OCI-LY7 (cell line): ENCODE results near the gene ZMIZ1. TPM values are rescaled to one million over a fixed set of nuclear protein-coding genes. Genes with fewer than 3 reads are reported as not detected.

ENCODE experiments used
- BruUV-seq: library from RNA; stranded (reverse); fragments of 400-500 nt; replicated peaks from 2 replicates; lab custom pipeline; 2021; lab: Mats Ljungman, UMichigan
- CTCF ChIA-PET: fragments of 300-600 bp; sonication (Branson Sonifier 250); formaldehyde crosslinking; loops from one replicate; lab custom pipeline; 2022; ENCODE audit warnings: antibody characterized with exemption; ENCODE audit not compliant: unreplicated experiment; lab: Charles Lee
- POLR2A ChIA-PET: fragments of 300-600 bp; sonication (Branson Sonifier 250); formaldehyde crosslinking; loops from one replicate; lab custom pipeline; 2022; ENCODE audit warnings: antibody characterized with exemption; lab: Charles Lee
- DNase-seq: peaks from one replicate; pipeline ENCODE4 v3.0.0-alpha.2; 2015; ENCODE audit warnings: low spot score
- H2AFZ ChIP-seq: fragments of 200-600 bp; sonication (generic), shearing (Covaris generic); 2 replicates; pipeline ENCODE4 v1.6.1; 2014; ENCODE audit warnings: mild to moderate bottlenecking, antibody characterized with exemption, low read length, moderate library complexity
- H3K27ac ChIP-seq: fragments of 200-600 bp; sonication (generic); 2 replicates; pipeline ENCODE4 v1.5.1; 2014; ENCODE audit warnings: mixed run types, low read depth, mild to moderate bottlenecking, moderate library complexity, low read length, inconsistent platforms; ENCODE audit not compliant: poor library complexity, severe bottlenecking
- H3K36me3 ChIP-seq: fragments of 200-600 bp; sonication (generic); 2 replicates; pipeline ENCODE4 v1.6.1; 2014; ENCODE audit warnings: mild to moderate bottlenecking, antibody characterized with exemption, low read length, moderate library complexity, mixed read lengths; ENCODE audit not compliant: insufficient read depth
- H3K4me1 ChIP-seq: fragments of 200-600 bp; sonication (generic); 2 replicates; pipeline ENCODE4 v1.5.1; 2014; ENCODE audit warnings: mild to moderate bottlenecking, low read length; ENCODE audit not compliant: insufficient read depth, poor library complexity, severe bottlenecking
- H3K4me2 ChIP-seq: fragments of 200-600 bp; sonication (generic); 2 replicates; pipeline ENCODE4 v1.6.1; 2014; ENCODE audit warnings: mild to moderate bottlenecking, low read length
- H3K4me3 ChIP-seq: fragments of 200-600 bp; sonication (generic); 2 replicates; pipeline ENCODE4 v1.5.1; 2014; ENCODE audit warnings: mild to moderate bottlenecking, low read depth, low read length; ENCODE audit not compliant: poor library complexity, severe bottlenecking
- H3K79me2 ChIP-seq: fragments of 200-600 bp; sonication (generic); 2 replicates; pipeline ENCODE4 v1.6.1; 2016; ENCODE audit warnings: low read depth, mild to moderate bottlenecking, low read length, moderate library complexity, mixed read lengths; ENCODE audit not compliant: insufficient read depth
- H3K9me2 ChIP-seq: fragments of 200-600 bp; sonication (generic); 2 replicates; pipeline ENCODE4 v1.6.1; 2016; ENCODE audit warnings: mild to moderate bottlenecking, low read length, mixed read lengths; ENCODE audit not compliant: insufficient read depth
- H3K9me3 ChIP-seq: fragments of 200-600 bp; sonication (generic); 2 replicates; pipeline ENCODE4 v1.6.1; 2014; ENCODE audit warnings: mild to moderate bottlenecking, mixed run types, low read length, mixed read lengths
- H4K20me1 ChIP-seq: fragments of 200-600 bp; sonication (generic); 2 replicates; pipeline ENCODE4 v1.6.1; 2014; ENCODE audit warnings: mild to moderate bottlenecking, antibody characterized with exemption, low read length, moderate library complexity, mixed read lengths; ENCODE audit not compliant: insufficient read depth
- EZH2phosphoT487 ChIP-seq: fragments of 200-600 bp; sonication (generic); IDR thresholded peaks from 2 replicates; pipeline ENCODE4 v1.6.1; 2018; ENCODE audit warnings: low read depth, borderline replicate concordance, mild to moderate bottlenecking, mixed run types, antibody characterized with exemption, low read length, moderate library complexity, mixed read lengths
- intact Hi-C: fragments of 100-400 bp; cut with micrococcal nuclease; formaldehyde crosslinking; loops from one replicate; pipeline ENCODE4 v1.10.0; 2022; ENCODE audit not compliant: unreplicated experiment
- total RNA-seq, 2 experiments: library from RNA; depleted of rRNA in 1 of 2; stranded (reverse); fragments of >200 nt in 1 of 2; shearing (Covaris generic) in 1 of 2; gene quantifications; 2 replicates each; pipeline ENCODE4 v1.2.3, GENCODE V29; 2014 to 2022
- TF ChIP-seq, protein P1 (sequence below): fragments of 200-600 bp; sonication (generic); conservative IDR thresholded peaks from 2 replicates; pipeline ENCODE4 v1.5.1; 2014; ENCODE audit warnings: mild to moderate bottlenecking, antibody characterized with exemption, low read length, moderate library complexity, mixed read lengths

The ZMIZ1 gene
- total RNA-seq, 2 experiments from 2014 or later: 20.4 to 66.9 TPM

DNA sequence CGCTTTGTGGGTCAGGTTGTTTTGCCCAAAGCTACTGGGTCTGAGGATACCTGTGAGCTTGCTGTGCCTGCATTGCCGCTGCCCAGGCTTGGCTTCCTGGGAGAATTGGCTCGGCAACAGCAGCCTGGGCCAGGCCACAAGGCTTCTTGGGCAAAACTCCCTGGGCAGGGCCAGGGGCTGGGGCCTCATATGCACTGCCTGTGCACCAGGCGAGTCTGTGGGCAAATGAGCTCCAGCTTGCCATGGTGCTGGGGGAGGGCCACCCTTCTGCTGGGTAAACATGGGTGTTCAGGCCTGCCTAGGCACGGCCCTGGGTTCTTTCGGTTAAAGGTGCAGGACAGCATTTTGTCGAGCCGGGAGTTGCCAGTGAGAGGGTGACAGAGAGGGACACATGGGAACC lies 19.4 kb downstream of the ZMIZ1 start:
- intact Hi-C loops: no loop called here
- Histone ChIP-seq H3K4me3 (no peak overlapping the region), H2AFZ (no peak overlapping the region), H4K20me1 (no peaks in the 10 kb centered on the region), H3K79me2 (peaks cover 4% of the 10 kb centered on the region; the same call in 1 of the 2 replicates), H3K4me1 (peaks cover 98% of the 10 kb centered on the region), H3K9me3 (no peaks in the 10 kb centered on the region), H3K27ac (no peak overlapping the region), H3K9me2 (no peaks in the 10 kb centered on the region), H3K4me2 (no peak overlapping the region; the same call in 1 of the 2 replicates), H3K36me3 (no peaks in the 10 kb centered on the region)
- DNase-seq: no peak
- BruUV-seq: no TSS peak
- CTCF ChIA-PET: interaction anchor here (0.5 kb wide), 1 partner anchor 16 kb away, joined by 5 read pairs; no protein-coding TSS in a partner anchor
- POLR2A ChIA-PET: interaction anchor here (0.7 to 1.7 kb wide), 2 partner anchors 10 to 15 kb away, joined by 3 to 7 read pairs; no protein-coding TSS in a partner anchor
- no peak for TF ChIP-seq EZH2phosphoT487
- TF ChIP-seq, protein P1, sequence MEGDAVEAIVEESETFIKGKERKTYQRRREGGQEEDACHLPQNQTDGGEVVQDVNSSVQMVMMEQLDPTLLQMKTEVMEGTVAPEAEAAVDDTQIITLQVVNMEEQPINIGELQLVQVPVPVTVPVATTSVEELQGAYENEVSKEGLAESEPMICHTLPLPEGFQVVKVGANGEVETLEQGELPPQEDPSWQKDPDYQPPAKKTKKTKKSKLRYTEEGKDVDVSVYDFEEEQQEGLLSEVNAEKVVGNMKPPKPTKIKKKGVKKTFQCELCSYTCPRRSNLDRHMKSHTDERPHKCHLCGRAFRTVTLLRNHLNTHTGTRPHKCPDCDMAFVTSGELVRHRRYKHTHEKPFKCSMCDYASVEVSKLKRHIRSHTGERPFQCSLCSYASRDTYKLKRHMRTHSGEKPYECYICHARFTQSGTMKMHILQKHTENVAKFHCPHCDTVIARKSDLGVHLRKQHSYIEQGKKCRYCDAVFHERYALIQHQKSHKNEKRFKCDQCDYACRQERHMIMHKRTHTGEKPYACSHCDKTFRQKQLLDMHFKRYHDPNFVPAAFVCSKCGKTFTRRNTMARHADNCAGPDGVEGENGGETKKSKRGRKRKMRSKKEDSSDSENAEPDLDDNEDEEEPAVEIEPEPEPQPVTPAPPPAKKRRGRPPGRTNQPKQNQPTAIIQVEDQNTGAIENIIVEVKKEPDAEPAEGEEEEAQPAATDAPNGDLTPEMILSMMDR: no peak

DNA sequence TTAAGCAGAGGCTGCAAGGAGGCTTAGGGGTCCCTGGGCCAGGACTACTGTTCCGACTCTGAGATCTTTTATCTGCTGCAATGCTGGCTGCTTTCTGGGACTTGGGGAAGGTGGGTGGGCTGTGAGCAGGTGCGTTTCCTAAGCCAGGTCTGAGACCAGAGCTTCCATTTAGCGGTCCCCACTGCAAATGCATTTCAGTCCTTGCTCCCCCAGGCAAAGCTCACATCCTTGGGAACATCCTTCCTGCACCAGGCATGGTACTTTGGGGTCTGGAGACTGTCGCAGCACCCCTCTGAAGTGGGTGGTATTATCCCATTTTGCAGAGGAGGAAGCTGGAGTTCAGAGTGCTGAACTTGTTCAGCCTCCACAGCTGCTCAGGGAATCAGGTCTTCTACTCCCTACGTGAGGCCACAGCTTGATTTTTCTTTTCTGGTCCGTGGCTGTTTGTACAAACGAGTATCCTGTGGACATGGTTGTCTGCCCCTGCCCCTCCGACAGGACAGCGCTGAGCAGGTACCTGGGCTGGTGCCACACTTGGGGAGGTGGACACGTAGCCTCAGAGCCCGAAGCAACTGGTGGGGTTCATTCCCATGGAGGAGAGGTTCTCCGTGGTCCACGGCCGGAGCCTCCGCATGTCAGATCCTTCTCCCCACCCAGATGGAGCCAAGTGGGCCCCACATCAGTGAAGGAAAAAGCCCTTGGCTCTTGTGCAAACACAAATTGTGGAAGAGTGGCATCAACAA lies 20.0 kb downstream of the ZMIZ1 start:
- Histone ChIP-seq H2AFZ (no peak overlapping the region), H3K9me3 (no peaks in the 10 kb centered on the region), H3K36me3 (no peaks in the 10 kb centered on the region), H3K4me2 (no peak overlapping the region; the same call in 1 of the 2 replicates), H3K9me2 (no peaks in the 10 kb centered on the region), H4K20me1 (no peaks in the 10 kb centered on the region), H3K4me3 (no peak overlapping the region), H3K4me1 (peaks cover 98% of the 10 kb centered on the region), H3K79me2 (peaks cover 4% of the 10 kb centered on the region; the same call in 1 of the 2 replicates), H3K27ac (no peak overlapping the region)
- ChIA-PET CTCF (interaction anchor here (0.5 to 1.6 kb wide), 2 partner anchors 10 to 16 kb away, joined by 5 read pairs; no protein-coding TSS in a partner anchor), POLR2A (interaction anchor here (1.1 to 3.3 kb wide), 3 partner anchors 10 to 13 kb away, joined by 5 to 13 read pairs (median 7); no protein-coding TSS in a partner anchor)
- BruUV-seq: no TSS peak
- DNase-seq: no peak
- TF ChIP-seq, protein P1: no peak
- no peak for TF ChIP-seq EZH2phosphoT487
- intact Hi-C loops: no loop called here
